ENCODE measurements around the gene PLBD2. TPM values are rescaled to one million over a fixed set of nuclear protein-coding genes. Genes with fewer than 3 reads are reported as not detected.
A peak's percentile ranks its signal among the peaks of the same experiment; 100 is the strongest.

PLBD2 gene
- total and polyA plus RNA-seq, 9 of the 15 experiments (the other 6 are each of a cell fraction or from before 2014, with no cell fraction given), result 2.4 to 37.4 (median 6.0) TPM

- TF ChIP-seq NONO (IDR thresholded peaks at IDR 0.05; ENCODE audit: low read depth in 2 of 2, low read length in 1 of 2) (peak in 1 of 2 experiments; percentile 76; a peak in 2 of 4 replicates), RFX7 (CRISPR knock-in tag; IDR thresholded peaks at IDR 0.05) (no peak), BCOR (IDR thresholded peaks at IDR 0.05) (no peak; the same call in 1 of the 2 replicates), XRCC3 (IDR thresholded peaks at IDR 0.05) (no peak), PCBP2 (IDR thresholded peaks at IDR 0.05; ENCODE audit: low read depth, low read length, poor library complexity, severe bottlenecking) (no peak), ZNF316 (IDR thresholded peaks at IDR 0.05) (no peak), AFF4 (CRISPR knock-in tag; IDR thresholded peaks at IDR 0.05) (0 out of 2 replicates have a peak, but pooled peaks have one; percentile 10), ARID3A (IDR thresholded peaks at IDR 0.05; ENCODE audit: borderline replicate concordance, low read depth, low read length) (no peak), ZHX1 (conservative IDR thresholded peaks at IDR 0.05; ENCODE audit: low read length) (no peak), EP300 (IDR thresholded peaks at IDR 0.05; ENCODE audit: low read length) (no peak), GATAD2B (IDR thresholded peaks at IDR 0.05; ENCODE audit: borderline replicate concordance) (peak; percentile 25; the same call in 1 of the 2 replicates), ARID4B (CRISPR knock-in tag; IDR thresholded peaks at IDR 0.05) (no peak), ZNF232 (CRISPR knock-in tag; IDR thresholded peaks at IDR 0.05) (no peak), TBP (optimal IDR thresholded peaks at IDR 0.05; ENCODE audit: low read depth, low read length) (peak; percentile 95), NR1H2 (CRISPR knock-in tag; IDR thresholded peaks at IDR 0.05) (no peak)
Observed at GRCh38 chr12:113334786-113335539, 23.4 kb upstream of the PLBD2 start, which contains the start of gene SLC8B1 (continued).

All from K562 (cell line).